Lower lobe of right lung (tissue), 2 donors: ENCODE measurements around the gene NADSYN1. TPM values are rescaled to one million over a fixed set of nuclear protein-coding genes. Genes with fewer than 3 reads are reported as not detected.

Source experiments
- ATAC-seq, 2 donors: fragments of 200-7000 bp; cut with Tn5 transposase; one replicate each; pipeline ENCODE4 v1.9.1; 2020 to 2022; ENCODE audit warnings: mild to moderate bottlenecking in 2 of 2, moderate library complexity in 2 of 2
- DNase-seq: peaks from one replicate; pipeline ENCODE4 v3.0.0-alpha.2; 2020
- H3K27ac ChIP-seq: fragments of 200-600 bp; one replicate; pipeline ENCODE4 v1.8.0; 2022
- H3K27me3 ChIP-seq: fragments of 200-600 bp; one replicate; pipeline ENCODE4 v1.8.0; 2022; ENCODE audit warnings: low read depth
- H3K36me3 ChIP-seq: fragments of 200-600 bp; one replicate; pipeline ENCODE4 v1.8.0; 2022; ENCODE audit warnings: mild to moderate bottlenecking
- H3K4me1 ChIP-seq: fragments of 200-600 bp; one replicate; pipeline ENCODE4 v1.8.0; 2022
- H3K4me3 ChIP-seq: fragments of 200-600 bp; one replicate; pipeline ENCODE4 v1.8.0; 2022; ENCODE audit warnings: mild to moderate bottlenecking
- H3K9me3 ChIP-seq: fragments of 200-600 bp; one replicate; pipeline ENCODE4 v1.8.0; 2022
- CTCF ChIP-seq: fragments of 200-600 bp; IDR thresholded peaks from one replicate; pipeline ENCODE4 v1.8.0; 2022; ENCODE audit warnings: antibody characterized with exemption, mild to moderate bottlenecking
- intact Hi-C: fragments of 100-400 bp; cut with DNase I; formaldehyde crosslinking; loops from one replicate; pipeline ENCODE4 v1.11.0; 2022
- total RNA-seq: library from RNA; stranded (reverse); fragmentation: NEBNext Ultra II Directional; extraction: Animal tissue kit (Norgen Biotek cat#: 25700); gene quantifications from one replicate; pipeline ENCODE4 v1.2.1, GENCODE V29; 2021
- donor health status: DM: no; HTN: yes; CAD: no; lungs with severe emphysema.

The NADSYN1 gene
- total RNA-seq, 1 donor from 2014 or later, result 95.0 TPM

GRCh38 chr11:71502026-71502425 lies 49.0 kb downstream of the NADSYN1 start:
- Histone ChIP-seq H3K36me3 (peaks cover 58% of the 10 kb centered on the region), H3K9me3 (peaks cover under 1% of the 10 kb centered on the region), H3K27ac (no peak overlapping the region), H3K27me3 (no peaks in the 10 kb centered on the region), H3K4me1 (no peaks in the 10 kb centered on the region), H3K4me3 (no peak overlapping the region)
- DNase-seq (no peak), ATAC-seq (no peak)
- intact Hi-C loops, result no loop called here
- TF ChIP-seq CTCF, result no peak

GRCh38 chr11:71502871-71503435 lies 50.0 kb downstream of the NADSYN1 start:
- DNase-seq (no peak), ATAC-seq (no peak)
- Histone ChIP-seq H3K4me3 (no peak overlapping the region), H3K27ac (no peak overlapping the region), H3K27me3 (no peaks in the 10 kb centered on the region), H3K4me1 (no peaks in the 10 kb centered on the region), H3K9me3 (peaks cover 6% of the 10 kb centered on the region), H3K36me3 (peaks cover 49% of the 10 kb centered on the region)
- intact Hi-C loops, result no loop called here
- no peak for TF ChIP-seq CTCF

- H3K4me3 ChIP-seq, result peak overlapping the region; percentile 2
- peak overlapping the region; percentile 37 for H3K27ac ChIP-seq
- TF ChIP-seq CTCF, result no peak
- peaks cover 33% of the 10 kb centered on the region for H3K36me3 ChIP-seq
- no peak for ATAC-seq
- intact Hi-C loops, result no loop called here
- DNase-seq, result no peak
- H3K27me3 ChIP-seq, result no peaks in the 10 kb centered on the region
- peaks cover 12% of the 10 kb centered on the region for H3K9me3 ChIP-seq
- no peaks in the 10 kb centered on the region for H3K4me1 ChIP-seq
Measured at GRCh38 chr11:71504531-71504930, 51.5 kb downstream of the NADSYN1 start.

- peaks cover 17% of the 10 kb centered on the region for H3K9me3 ChIP-seq
- intact Hi-C loops, result no loop called here
- no peak overlapping the region for H3K4me3 ChIP-seq
- H3K27ac ChIP-seq, result no peak overlapping the region
- no peak for TF ChIP-seq CTCF
- DNase-seq (no peak), ATAC-seq (no peak)
- H3K36me3 ChIP-seq, result peaks cover 28% of the 10 kb centered on the region
- H3K4me1 ChIP-seq, result no peaks in the 10 kb centered on the region
- no peaks in the 10 kb centered on the region for H3K27me3 ChIP-seq
Measured at GRCh38 chr11:71505001-71505400, 52.0 kb downstream of the NADSYN1 start.

- H3K9me3 ChIP-seq, result peaks cover 18% of the 10 kb centered on the region
- no peak overlapping the region for H3K4me3 ChIP-seq
- H3K4me1 ChIP-seq, result no peaks in the 10 kb centered on the region
- peaks cover 20% of the 10 kb centered on the region for H3K36me3 ChIP-seq
- DNase-seq (no peak), ATAC-seq (no peak)
- intact Hi-C loops, result no loop called here
- no peak for TF ChIP-seq CTCF
- no peak overlapping the region for H3K27ac ChIP-seq
- H3K27me3 ChIP-seq, result no peaks in the 10 kb centered on the region
Measured at GRCh38 chr11:71505781-71506180, 52.8 kb downstream of the NADSYN1 start.
